ENCODE data around the gene LCN12.

- TF ChIP-seq, protein P1, sequence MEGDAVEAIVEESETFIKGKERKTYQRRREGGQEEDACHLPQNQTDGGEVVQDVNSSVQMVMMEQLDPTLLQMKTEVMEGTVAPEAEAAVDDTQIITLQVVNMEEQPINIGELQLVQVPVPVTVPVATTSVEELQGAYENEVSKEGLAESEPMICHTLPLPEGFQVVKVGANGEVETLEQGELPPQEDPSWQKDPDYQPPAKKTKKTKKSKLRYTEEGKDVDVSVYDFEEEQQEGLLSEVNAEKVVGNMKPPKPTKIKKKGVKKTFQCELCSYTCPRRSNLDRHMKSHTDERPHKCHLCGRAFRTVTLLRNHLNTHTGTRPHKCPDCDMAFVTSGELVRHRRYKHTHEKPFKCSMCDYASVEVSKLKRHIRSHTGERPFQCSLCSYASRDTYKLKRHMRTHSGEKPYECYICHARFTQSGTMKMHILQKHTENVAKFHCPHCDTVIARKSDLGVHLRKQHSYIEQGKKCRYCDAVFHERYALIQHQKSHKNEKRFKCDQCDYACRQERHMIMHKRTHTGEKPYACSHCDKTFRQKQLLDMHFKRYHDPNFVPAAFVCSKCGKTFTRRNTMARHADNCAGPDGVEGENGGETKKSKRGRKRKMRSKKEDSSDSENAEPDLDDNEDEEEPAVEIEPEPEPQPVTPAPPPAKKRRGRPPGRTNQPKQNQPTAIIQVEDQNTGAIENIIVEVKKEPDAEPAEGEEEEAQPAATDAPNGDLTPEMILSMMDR (IDR thresholded peaks at IDR 0.05; ENCODE audit: insufficient read depth, low read depth, low read length), result no peak
- TF ChIP-seq EZH2 (IDR thresholded peaks at IDR 0.05; ENCODE audit: insufficient read depth, low read length), result no peak
Measured at GRCh38 chr9:136957461-136957860, 5.4 kb downstream of the LCN12 start.

Measured in astrocyte (in vitro differentiated cells and primary cell).